Measurements from ENCODE around the gene DUS3L.

The DUS3L gene

GRCh38 chr19:5788422-5788821, 2.5 kb downstream of the DUS3L start:
- H3K27ac ChIP-seq = no peak overlapping the region
- H3K4me3 ChIP-seq (ENCODE audit: low read depth, low read length) = no peak overlapping the region
- no peak for DNase-seq
- no peaks in the 10 kb centered on the region for H3K27me3 ChIP-seq (replicated peaks)
- no peak for TF ChIP-seq CTCF (IDR thresholded peaks at IDR 0.05; ENCODE audit: low read depth, low read length, missing control alignments)
- in situ Hi-C loops (cut with HindIII; ENCODE audit: low pct_ligation_motif_present, low sequenced_read_pairs) = no loop called here
- peaks cover 41% of the 10 kb centered on the region for H3K36me3 ChIP-seq (replicated peaks)

GRCh38 chr19:5787409-5788182, 3.4 kb downstream of the DUS3L start:
- Histone ChIP-seq H3K27ac (no peak overlapping the region), H3K36me3 (replicated peaks) (peaks cover 41% of the 10 kb centered on the region), H3K27me3 (replicated peaks) (no peaks in the 10 kb centered on the region), H3K4me3 (ENCODE audit: low read depth, low read length) (no peak overlapping the region)
- TF ChIP-seq CTCF (IDR thresholded peaks at IDR 0.05; ENCODE audit: low read depth, low read length, missing control alignments) = no peak
- in situ Hi-C loops (cut with HindIII; ENCODE audit: low pct_ligation_motif_present, low sequenced_read_pairs) = no loop called here
- DNase-seq = no peak

- in situ Hi-C loops (cut with HindIII; ENCODE audit: low pct_ligation_motif_present, low sequenced_read_pairs) = no loop called here
- TF ChIP-seq CTCF (IDR thresholded peaks at IDR 0.05; ENCODE audit: low read depth, low read length, missing control alignments) = no peak
- Histone ChIP-seq H3K4me3 (ENCODE audit: low read depth, low read length) (no peak overlapping the region), H3K36me3 (replicated peaks) (peaks cover 41% of the 10 kb centered on the region), H3K27me3 (replicated peaks) (no peaks in the 10 kb centered on the region), H3K27ac (no peak overlapping the region)
- DNase-seq = no peak
These were observed 4.2 kb downstream of the DUS3L start for GRCh38 chr19:5786593-5787408.

- in situ Hi-C loops (cut with HindIII; ENCODE audit: low pct_ligation_motif_present, low sequenced_read_pairs) = no loop called here
- no peak for TF ChIP-seq CTCF (IDR thresholded peaks at IDR 0.05; ENCODE audit: low read depth, low read length, missing control alignments)
- Histone ChIP-seq H3K36me3 (replicated peaks) (peaks cover 41% of the 10 kb centered on the region), H3K27me3 (replicated peaks) (no peaks in the 10 kb centered on the region), H3K27ac (no peak overlapping the region), H3K4me3 (ENCODE audit: low read depth, low read length) (no peak overlapping the region)
- no peak for DNase-seq
These were observed 5.5 kb downstream of the DUS3L start for GRCh38 chr19:5785423-5785822.

- no peaks in the 10 kb centered on the region for H3K27me3 ChIP-seq (replicated peaks)
- no peak within 1 kb of the TSS for H3K4me3 ChIP-seq (ENCODE audit: low read depth, low read length)
- in situ Hi-C loops (cut with HindIII; ENCODE audit: low pct_ligation_motif_present, low sequenced_read_pairs) = no loop called here
- no peak for DNase-seq
- H3K36me3 ChIP-seq (replicated peaks) = peaks cover 36% of the 10 kb centered on the region
- H3K27ac ChIP-seq = no peak within 1 kb of the TSS
- TF ChIP-seq CTCF (IDR thresholded peaks at IDR 0.05; ENCODE audit: low read depth, low read length, missing control alignments) = no peak
These were observed 6.3 kb downstream of the DUS3L start, which contains the start of gene PRR22 for GRCh38 chr19:5784581-5785147. TSS of gene PRR22 (minus strand) at chr19:5784746. CDS start at chr19:5784660, 86 bp downstream.

Measured in brain microvascular endothelial cell (primary cell).